GM12878 (cell line): ENCODE data around the gene PTEN. TPM values are rescaled to one million over a fixed set of nuclear protein-coding genes. Genes with fewer than 3 reads are reported as not detected.
"Not testable (repeated sequence)": the region's sequence is repeated elsewhere in the genome, so short reads cannot be mapped to it uniquely, and the experiment has no call there.

Source experiments
- ATAC-seq: fragments of 200-7000 bp; cut with Tn5 transposase; 3 replicates; pipeline ENCODE4 v1.9.1; 2020; ENCODE audit warnings: mild to moderate bottlenecking, moderate library complexity
- BruUV-seq: library from RNA; stranded (reverse); fragments of 400-500 nt; replicated peaks from 2 replicates; lab custom pipeline; 2021; lab: Mats Ljungman, UMichigan
- CTCF ChIA-PET: fragments of 300-600 bp; sonication (Branson Sonifier 250); formaldehyde crosslinking; extraction: SDS; loops from one replicate; lab custom pipeline; 2021; ENCODE audit warnings: inconsistent platforms; lab: Yijun Ruan, JAX
- POLR2A ChIA-PET: fragments of 350-600 bp; formaldehyde crosslinking; extraction: SDS; loops from one replicate; lab custom pipeline; 2021; ENCODE audit warnings: inconsistent platforms; lab: Charles Lee
- RAD21 ChIA-PET: fragments of 300-600 bp; sonication (Branson Sonifier 250); formaldehyde crosslinking; loops from one replicate; lab custom pipeline; 2023; ENCODE audit warnings: antibody characterized with exemption; ENCODE audit not compliant: unreplicated experiment; lab: Charles Lee
- SMC1A ChIA-PET: fragments of 300-600 bp; sonication (Branson Sonifier 250); formaldehyde crosslinking; loops from one replicate; lab custom pipeline; 2023; ENCODE audit not compliant: unreplicated experiment, uncharacterized antibody; lab: Charles Lee
- DNase-seq: peaks from one replicate; pipeline ENCODE4 v3.0.0-alpha.2; 2011; ENCODE audit warnings: low read depth, low spot score
- FAIRE-seq: peaks from 3 replicates; lab custom pipeline; 2011; peaks lifted over from hg19 to GRCh38; lab: Jason Lieb, UNC
- H2AFZ ChIP-seq: 2 replicates; pipeline ENCODE4 v1.6.0; 2011; ENCODE audit warnings: low read depth, low read length, control low read depth; ENCODE audit not compliant: control insufficient read depth
- H3K27ac ChIP-seq: 2 replicates; pipeline ENCODE4 v1.5.1; 2011; ENCODE audit warnings: control low read depth; ENCODE audit not compliant: control insufficient read depth, insufficient read depth
- H3K27me3 ChIP-seq, 2 experiments: replicated peaks in 1 of 2; 2 replicates each; pipeline versions ENCODE4 v1.6.0 to v1.6.1; 2011; ENCODE audit warnings: low read length in 1 of 2; ENCODE audit not compliant: control insufficient read depth in 2 of 2, insufficient read depth in 2 of 2
- H3K36me3 ChIP-seq, 2 experiments: 2 replicates each; pipeline ENCODE4 v1.5.1; 2011; ENCODE audit warnings: low read length in 1 of 2; ENCODE audit not compliant: control insufficient read depth in 2 of 2, insufficient read depth in 2 of 2
- H3K4me1 ChIP-seq: 2 replicates; pipeline ENCODE4 v1.6.1; 2011; ENCODE audit warnings: mild to moderate bottlenecking, low read length, moderate library complexity, mixed read lengths; ENCODE audit not compliant: control insufficient read depth, insufficient read depth
- H3K4me2 ChIP-seq: 2 replicates; pipeline ENCODE4 v1.6.0; 2011; ENCODE audit warnings: control low read depth; ENCODE audit not compliant: control insufficient read depth, insufficient read depth
- H3K4me3 ChIP-seq: fragments of 200-600 bp; sonication (generic); 2 replicates; pipeline ENCODE4 v1.5.1; 2016
- H3K79me2 ChIP-seq: 2 replicates; pipeline ENCODE4 v1.6.0; 2011; ENCODE audit warnings: low read length; ENCODE audit not compliant: control insufficient read depth, insufficient read depth
- H3K9ac ChIP-seq: 2 replicates; pipeline ENCODE4 v1.8.0; 2011; ENCODE audit warnings: low read length, control low read depth, mixed read lengths; ENCODE audit not compliant: control insufficient read depth, insufficient read depth
- H3K9me3 ChIP-seq: replicated peaks from 3 replicates; pipeline ENCODE4 v1.5.1; 2011; ENCODE audit warnings: mild to moderate bottlenecking, low read length; ENCODE audit not compliant: control insufficient read depth, insufficient read depth
- H4K20me1 ChIP-seq: 2 replicates; pipeline ENCODE4 v1.6.0; 2011; ENCODE audit not compliant: control insufficient read depth, insufficient read depth
- ATF7 ChIP-seq: fragments of 450-650 bp; IDR thresholded peaks from 2 replicates; pipeline ENCODE4 v1.6.1; 2016; ENCODE audit warnings: low read depth, mild to moderate bottlenecking
- HCFC1 ChIP-seq: fragments of 150-350 bp; IDR thresholded peaks from 2 replicates; pipeline ENCODE4 v1.6.1; 2014; ENCODE audit warnings: low read length
- MLLT1 ChIP-seq: fragments of 450-650 bp; IDR thresholded peaks from 2 replicates; pipeline ENCODE4 v1.6.1; 2016; ENCODE audit warnings: mild to moderate bottlenecking
- NR2F1 ChIP-seq: fragments of 450-650 bp; conservative IDR thresholded peaks from 2 replicates; pipeline ENCODE4 v1.6.1; 2017; ENCODE audit warnings: mild to moderate bottlenecking
- RCOR1 ChIP-seq: conservative IDR thresholded peaks from 2 replicates; pipeline ENCODE4 v1.6.1; 2012; ENCODE audit warnings: low read depth, low read length, improper control_type of control experiment
- WGBS: methylation state at CpG from one replicate; pipeline ENCODE4 v1.1.6; 2016; ENCODE audit warnings: low lambda C conversion rate; ENCODE audit not compliant: insufficient replicate concordance, insufficient coverage; ENCODE audit errors: missing lambda C conversion rate; 5-methylcytosine and 5-hydroxymethylcytosine counted together
- in situ Hi-C: fragments of 300-500 bp; cut with MboI; formaldehyde crosslinking; loops from 9 replicates; pipeline ENCODE4 v1.14.3; 2018; ENCODE audit warnings: mixed read lengths
- intact Hi-C: fragments of 100-400 bp; cut with micrococcal nuclease; formaldehyde crosslinking; loops from one replicate; pipeline ENCODE4 v1.14.2; 2022; ENCODE audit not compliant: unreplicated experiment
- polyA plus RNA-seq, 11 experiments: library from polyadenylated mRNA; depleted of rRNA in 4 of 11; unstranded in 6 of 11; stranded (reverse) in 5 of 11; fragments of >200 nt; fragmentation: Nextera tagmentation in 4 of 11; fragmentation: Illumina TruSeq in 1 of 11; extraction: Ambion mirVana in 4 of 11; extraction: Trizol in 1 of 11; gene quantifications; 1 replicate in 1 of 11; 2 replicates in 10 of 11; pipeline versions ENCODE4 v1.2.1 to v1.2.3, GENCODE V29; 2011 to 2016; ENCODE audit warnings: inconsistent platforms in 2 of 11, missing spikeins in 2 of 11, low read depth in 1 of 11
- total RNA-seq, 4 experiments: library from RNA; depleted of rRNA in 3 of 4; stranded (reverse); fragments of >200 nt in 3 of 4; fragmentation: Illumina TruSeq in 1 of 4; extraction: Trizol in 1 of 4; gene quantifications; 2 replicates each; pipeline versions ENCODE4 v1.2.1 to v1.2.3, GENCODE V29; 2013 to 2021

Gene PTEN
- total and polyA plus RNA-seq, 10 of the 15 experiments (the other 5 are each of a cell fraction or from before 2014, with no cell fraction given): 26.1 to 175 (median 58.1) TPM

GRCh38 chr10:87846023-87846422, 17.4 kb upstream of the PTEN start:
- H3K4me2 ChIP-seq: no peak overlapping the region
- RAD21 ChIA-PET: interaction anchor here (1.0 to 1.3 kb wide), 2 partner anchors 11 to 544 kb away, joined by 3 to 4 read pairs; no protein-coding TSS in a partner anchor
- WGBS: 92% methylated on average over 7 of the region's 7 CpGs
- POLR2A ChIA-PET: interaction anchor here (0.5 to 0.9 kb wide), 4 partner anchors 16 to 47 kb away, joined by 3 to 5 read pairs (median 4); no protein-coding TSS in a partner anchor
- H3K9me3 ChIP-seq: no peaks in the 10 kb centered on the region; the same call in 2 of the 3 replicates
- H3K27ac ChIP-seq: no peak overlapping the region
- SMC1A ChIA-PET: interaction anchor here (0.6 to 1.7 kb wide), 9 partner anchors 11 to 706 kb away, joined by 3 to 12 read pairs (median 3); partner anchors contain the start of gene ATAD1
- no peak overlapping the region for H3K4me3 ChIP-seq
- H3K27me3 ChIP-seq: no peaks in the 10 kb centered on the region
- in situ Hi-C loops: no loop called here
- intact Hi-C loops: no loop called here
- no peaks in the 10 kb centered on the region for H4K20me1 ChIP-seq
- FAIRE-seq (no peak), DNase-seq (no peak), ATAC-seq (no peak)
- no peaks in the 10 kb centered on the region for H3K79me2 ChIP-seq
- BruUV-seq: no TSS peak
- no peak overlapping the region for H2AFZ ChIP-seq
- H3K9ac ChIP-seq: no peak overlapping the region
- peaks cover 3% of the 10 kb centered on the region for H3K4me1 ChIP-seq
- no peaks in the 10 kb centered on the region for H3K36me3 ChIP-seq
- CTCF ChIA-PET: interaction anchor here (0.6 to 1.4 kb wide), 4 partner anchors 14 to 313 kb away, joined by 3 to 4 read pairs (median 4); no protein-coding TSS in a partner anchor
- TF ChIP-seq HCFC1 (no peak), RCOR1 (no peak), ATF7 (no peak), MLLT1 (no peak), NR2F1 (no peak)

GRCh38 chr10:87846711-87847110, 16.7 kb upstream of the PTEN start:
- H3K4me3 ChIP-seq, ATAC-seq, H3K4me2 ChIP-seq, H4K20me1 ChIP-seq, DNase-seq, in situ Hi-C loops, H3K27me3 ChIP-seq, intact Hi-C loops, H3K9me3 ChIP-seq, H3K79me2 ChIP-seq, H2AFZ ChIP-seq, H3K36me3 ChIP-seq, BruUV-seq, H3K4me1 ChIP-seq, H3K9ac ChIP-seq, FAIRE-seq, H3K27ac ChIP-seq: not testable (repeated sequence)
- POLR2A ChIA-PET: interaction anchor here (0.7 to 0.8 kb wide), 2 partner anchors 15 to 28 kb away, joined by 4 to 5 read pairs; no protein-coding TSS in a partner anchor
- SMC1A ChIA-PET: interaction anchor here (0.6 to 1.6 kb wide), 4 partner anchors 19 to 543 kb away, joined by 3 read pairs; partner anchors contain the start of gene ATAD1
- RAD21 ChIA-PET: interaction anchor here (1.3 kb wide), 1 partner anchor 543 kb away, joined by 4 read pairs; no protein-coding TSS in a partner anchor
- 93% methylated on average over 8 of the region's 8 CpGs for WGBS
- CTCF ChIA-PET: interaction anchor here (0.6 kb wide), 1 partner anchor 103 kb away, joined by 4 read pairs; no protein-coding TSS in a partner anchor
